GM12873 (cell line): ENCODE data around the gene PARD3.

Experiments used
- TF ChIP-seq, protein P1 (sequence below): IDR thresholded peaks from 2 replicates; pipeline ENCODE4 v1.5.1; 2012; ENCODE audit warnings: low read depth, mild to moderate bottlenecking, moderate library complexity, low read length, control low read depth; ENCODE audit not compliant: insufficient read depth; ENCODE audit errors: missing control alignments

Gene PARD3

DNA sequence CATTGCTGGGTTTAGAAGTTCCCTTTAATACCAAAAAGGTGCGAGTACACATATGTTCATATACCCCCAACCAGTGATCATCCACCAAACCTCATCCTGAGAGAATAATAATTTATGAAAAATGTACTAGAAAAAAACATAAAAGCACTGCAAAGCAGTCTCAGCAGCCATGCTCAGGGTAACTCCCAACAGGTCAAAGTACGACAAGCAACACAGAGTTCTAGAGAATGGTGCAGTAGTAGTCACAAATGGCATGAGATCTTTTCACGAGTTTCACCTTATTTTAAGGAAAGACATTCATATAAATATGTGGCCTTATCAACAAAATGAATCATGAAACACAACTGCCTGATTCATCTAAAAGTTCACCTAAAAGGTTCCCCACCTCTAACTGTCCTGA is 338.5 kb downstream of the PARD3 start:
- TF ChIP-seq, protein P1, sequence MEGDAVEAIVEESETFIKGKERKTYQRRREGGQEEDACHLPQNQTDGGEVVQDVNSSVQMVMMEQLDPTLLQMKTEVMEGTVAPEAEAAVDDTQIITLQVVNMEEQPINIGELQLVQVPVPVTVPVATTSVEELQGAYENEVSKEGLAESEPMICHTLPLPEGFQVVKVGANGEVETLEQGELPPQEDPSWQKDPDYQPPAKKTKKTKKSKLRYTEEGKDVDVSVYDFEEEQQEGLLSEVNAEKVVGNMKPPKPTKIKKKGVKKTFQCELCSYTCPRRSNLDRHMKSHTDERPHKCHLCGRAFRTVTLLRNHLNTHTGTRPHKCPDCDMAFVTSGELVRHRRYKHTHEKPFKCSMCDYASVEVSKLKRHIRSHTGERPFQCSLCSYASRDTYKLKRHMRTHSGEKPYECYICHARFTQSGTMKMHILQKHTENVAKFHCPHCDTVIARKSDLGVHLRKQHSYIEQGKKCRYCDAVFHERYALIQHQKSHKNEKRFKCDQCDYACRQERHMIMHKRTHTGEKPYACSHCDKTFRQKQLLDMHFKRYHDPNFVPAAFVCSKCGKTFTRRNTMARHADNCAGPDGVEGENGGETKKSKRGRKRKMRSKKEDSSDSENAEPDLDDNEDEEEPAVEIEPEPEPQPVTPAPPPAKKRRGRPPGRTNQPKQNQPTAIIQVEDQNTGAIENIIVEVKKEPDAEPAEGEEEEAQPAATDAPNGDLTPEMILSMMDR, result no peak

DNA sequence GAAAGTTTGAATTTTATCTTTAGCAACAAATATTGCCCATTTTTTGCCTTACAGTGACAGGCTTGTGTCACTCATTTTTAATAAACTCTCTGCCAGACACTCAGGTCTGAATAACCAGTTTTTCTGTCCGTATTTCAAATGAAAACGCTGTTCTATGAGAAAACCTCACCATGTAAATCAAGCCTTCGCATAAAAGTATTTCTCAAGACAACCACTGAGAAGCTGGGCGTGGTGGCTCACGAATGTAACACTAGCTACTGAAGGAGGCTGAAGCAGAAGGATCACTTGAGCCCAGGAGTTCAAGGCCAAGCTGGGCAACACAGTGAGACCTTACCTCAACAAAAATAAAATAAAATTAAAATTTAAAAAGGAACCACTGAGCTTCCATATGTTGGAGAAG is 339.3 kb downstream of the PARD3 start:
- TF ChIP-seq, protein P1, result no peak

DNA sequence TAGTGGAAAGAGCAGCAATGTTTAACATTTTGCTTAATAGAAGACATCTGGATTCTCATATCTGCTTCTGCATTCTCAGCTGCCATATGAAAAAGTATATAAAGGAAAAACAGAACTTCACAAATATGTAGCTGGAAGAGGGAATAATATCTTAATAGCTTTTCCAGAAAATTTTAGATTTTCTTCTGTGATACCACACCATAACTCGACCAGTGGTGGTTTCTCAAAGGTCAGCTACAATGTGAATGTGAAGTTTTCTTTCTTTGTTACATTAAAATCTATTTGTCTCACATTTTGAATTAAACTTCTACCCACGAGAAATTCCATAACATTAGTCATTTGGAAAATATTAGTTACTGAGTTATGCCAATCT is 339.8 kb downstream of the PARD3 start:
- TF ChIP-seq, protein P1, result no peak

DNA sequence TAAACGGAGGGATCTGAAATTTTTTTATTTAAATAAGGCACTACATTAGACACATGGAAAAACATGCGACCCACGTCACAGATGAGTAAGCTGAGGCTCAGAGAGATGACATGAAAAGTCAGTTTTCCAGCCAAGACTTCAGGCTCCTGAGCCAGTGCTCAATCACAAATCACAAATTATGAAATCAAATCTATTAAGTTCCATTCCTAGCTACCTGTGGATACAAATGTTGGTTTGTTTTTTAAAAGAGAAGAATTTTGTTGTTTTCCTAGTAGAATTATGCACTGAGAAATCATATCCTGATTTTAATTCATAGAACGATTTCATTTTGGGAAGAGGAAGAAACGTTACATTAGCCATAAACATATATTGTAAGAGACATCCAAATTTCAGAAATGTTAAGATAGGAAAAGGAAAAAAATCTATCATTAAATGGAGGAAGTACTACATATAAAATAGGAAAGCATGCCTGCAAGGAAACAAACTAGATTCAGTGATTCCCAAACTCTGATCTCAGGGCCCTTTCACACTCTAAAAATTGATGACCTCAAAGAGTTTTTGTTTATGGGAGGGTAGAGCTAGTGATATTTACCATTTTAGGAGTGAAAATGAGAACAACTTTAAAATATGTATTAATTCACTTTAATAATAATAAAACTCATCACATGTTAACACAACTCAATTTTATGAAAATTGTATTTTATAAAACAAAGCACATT is 340.4 kb downstream of the PARD3 start:
- TF ChIP-seq, protein P1, result no peak

DNA sequence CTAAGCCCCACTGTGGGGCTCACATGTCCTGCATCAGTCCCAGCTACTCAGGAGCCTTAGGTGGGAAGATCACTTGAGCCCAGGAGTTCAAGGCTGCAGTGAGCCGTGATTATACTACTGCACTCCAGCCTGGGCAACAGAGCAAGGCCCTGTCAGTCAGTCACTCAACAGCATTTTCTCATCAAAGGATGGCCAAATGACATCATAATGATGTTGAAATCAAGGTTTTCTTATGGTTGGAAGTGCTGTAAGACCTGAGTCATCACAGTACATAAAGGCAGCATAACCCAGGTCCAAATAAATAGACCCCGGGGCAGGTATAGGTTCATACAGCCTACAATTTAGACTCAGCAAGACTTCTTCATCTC is 341.1 kb downstream of the PARD3 start:
- TF ChIP-seq, protein P1, result no peak

DNA sequence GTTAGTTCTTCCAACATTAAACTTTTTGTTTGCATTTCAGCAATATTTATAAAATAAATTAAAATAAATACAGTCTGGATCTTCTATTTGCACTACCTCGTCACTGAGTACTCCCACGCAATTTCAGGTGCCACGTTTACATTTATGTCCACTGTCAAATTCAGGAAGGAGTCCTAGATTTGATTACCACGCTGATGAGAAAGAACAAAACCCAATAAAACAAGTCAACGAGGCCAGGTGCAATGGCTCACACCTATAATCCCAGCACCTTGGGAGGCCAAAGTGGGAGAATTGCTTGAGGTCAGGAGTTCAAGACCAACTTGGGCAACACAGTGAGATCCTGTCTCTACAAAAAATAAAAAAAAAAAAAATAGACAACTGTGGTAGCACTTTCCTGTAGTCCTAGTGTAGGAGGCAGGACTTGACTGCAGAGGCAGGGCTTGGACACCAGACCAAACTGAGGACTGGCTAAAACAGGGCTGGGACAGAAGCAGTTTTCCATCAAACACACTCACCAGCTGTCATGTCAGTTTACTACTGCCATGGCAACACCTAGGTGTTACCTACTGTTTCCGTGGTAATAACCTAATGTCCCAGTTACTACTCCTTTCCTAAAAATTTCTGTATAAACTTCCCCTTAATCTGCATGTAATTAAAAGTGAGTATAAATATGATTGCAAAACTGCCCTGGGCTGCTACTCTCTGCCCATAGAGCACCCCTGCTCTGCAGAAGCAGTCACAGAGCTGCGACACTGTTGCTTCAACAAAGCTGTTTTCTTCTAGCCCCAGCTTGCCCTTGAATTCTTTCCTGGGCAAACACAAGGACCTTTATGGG is 341.7 kb downstream of the PARD3 start:
- TF ChIP-seq, protein P1, result no peak

DNA sequence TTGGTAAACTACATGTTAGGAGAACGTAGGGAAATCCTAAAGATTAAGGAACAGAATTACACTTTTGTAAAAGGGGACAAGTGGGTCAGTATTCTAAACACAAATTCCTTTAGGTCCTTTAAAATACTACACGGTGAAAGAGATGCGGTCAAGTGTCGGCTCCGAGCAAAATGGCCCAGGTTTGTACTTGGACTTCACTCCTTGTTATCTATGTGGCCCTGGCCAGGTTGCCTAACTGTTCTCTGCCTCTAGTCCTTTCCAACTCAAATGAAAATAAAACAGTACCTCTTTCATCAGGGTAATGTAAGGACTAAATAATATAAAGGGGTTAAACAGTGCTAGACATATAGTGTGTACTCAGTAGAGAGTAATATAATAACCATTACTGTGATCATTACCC is 344.8 kb downstream of the PARD3 start:
- TF ChIP-seq, protein P1, result no peak
